Right renal cortex interstitium (tissue), 3 donors: ENCODE data around the gene SP140. TPM values are rescaled to one million over a fixed set of nuclear protein-coding genes. Genes with fewer than 3 reads are reported as not detected.
"Not testable (repeated sequence)": the region's sequence is repeated elsewhere in the genome, so short reads cannot be mapped to it uniquely, and the experiment has no call there.

Source experiments
- DNase-seq, 3 donors: peaks; one replicate each; pipeline ENCODE4 v3.0.0-alpha.2; 2013; ENCODE audit warnings: low read depth in 3 of 3, low spot score in 2 of 3
- polyA plus RNA-seq, 3 donors: library from polyadenylated mRNA; unstranded; fragments of 120-200 nt; gene quantifications; one replicate each; pipeline ENCODE4 v1.2.1, GENCODE V29; 2013; ENCODE audit not compliant: insufficient read length in 3 of 3

The SP140 gene
- polyA plus RNA-seq, 3 donors = 0.68 to 0.97 (median 0.74) TPM

DNA sequence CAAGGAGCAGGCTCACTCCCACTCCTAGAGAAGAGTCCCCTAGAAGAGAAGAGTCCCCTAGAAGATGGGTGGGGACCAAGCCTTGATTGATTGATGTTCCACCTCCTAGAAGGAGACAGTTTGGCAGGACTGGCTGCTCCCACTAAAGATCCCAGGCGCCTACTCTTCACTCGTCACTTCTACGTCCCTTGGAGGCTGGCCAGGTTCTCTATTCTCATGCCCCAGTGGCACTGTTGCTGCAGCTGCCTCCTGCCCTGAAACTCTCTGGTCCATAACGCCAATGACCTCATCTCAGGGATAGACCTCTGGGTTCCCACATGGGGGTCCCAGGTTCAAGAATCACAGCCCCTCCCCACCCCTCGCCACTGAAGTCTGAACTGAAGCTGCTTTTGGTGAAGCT lies 99.0 kb downstream of the SP140 start:
- DNase-seq = no peak

DNA sequence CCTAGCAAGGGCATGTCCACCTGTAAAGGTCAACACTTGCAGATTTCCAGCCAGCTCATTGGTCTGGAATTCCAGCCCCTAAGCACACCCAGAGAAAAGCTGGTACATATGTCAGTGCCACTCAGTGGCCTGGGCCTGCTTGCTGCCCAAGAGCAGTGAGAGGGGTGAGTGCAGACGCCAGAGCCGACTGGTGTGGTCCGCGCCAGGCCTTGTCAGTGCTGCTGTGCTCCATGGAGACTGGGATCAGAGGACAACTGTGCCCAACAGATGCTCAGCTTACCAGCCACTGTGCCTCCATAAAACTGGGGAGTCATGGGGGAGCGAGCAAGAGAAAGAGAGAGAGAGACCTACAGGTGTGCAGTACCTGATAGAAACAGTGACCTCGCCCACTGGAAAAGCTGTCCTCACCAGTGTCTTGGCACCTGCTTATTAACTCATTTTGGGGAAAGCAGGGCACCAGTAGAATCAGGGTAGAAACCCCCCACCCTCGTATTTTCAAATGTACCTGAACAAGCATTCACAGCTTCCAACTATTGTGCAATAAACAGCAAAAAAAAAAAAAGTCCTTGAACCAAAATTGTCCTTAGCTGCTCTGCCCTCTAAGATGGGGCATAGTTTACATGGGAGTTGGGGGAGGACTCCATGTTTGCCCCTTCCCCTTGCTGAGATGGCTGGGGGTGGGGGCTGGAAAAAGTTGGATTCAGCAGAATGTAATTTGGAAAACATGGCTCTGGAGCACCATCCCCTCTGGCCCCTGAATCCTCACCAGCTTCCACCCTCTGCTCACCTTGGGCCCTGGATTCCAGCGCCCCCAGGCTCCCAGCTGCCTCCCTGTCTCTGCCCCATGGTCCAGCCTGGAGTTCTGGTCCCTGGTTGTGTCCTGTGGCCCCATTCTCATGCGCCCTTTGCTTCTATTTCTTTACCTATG lies 100.0 kb downstream of the SP140 start:
- no peak for DNase-seq

DNA sequence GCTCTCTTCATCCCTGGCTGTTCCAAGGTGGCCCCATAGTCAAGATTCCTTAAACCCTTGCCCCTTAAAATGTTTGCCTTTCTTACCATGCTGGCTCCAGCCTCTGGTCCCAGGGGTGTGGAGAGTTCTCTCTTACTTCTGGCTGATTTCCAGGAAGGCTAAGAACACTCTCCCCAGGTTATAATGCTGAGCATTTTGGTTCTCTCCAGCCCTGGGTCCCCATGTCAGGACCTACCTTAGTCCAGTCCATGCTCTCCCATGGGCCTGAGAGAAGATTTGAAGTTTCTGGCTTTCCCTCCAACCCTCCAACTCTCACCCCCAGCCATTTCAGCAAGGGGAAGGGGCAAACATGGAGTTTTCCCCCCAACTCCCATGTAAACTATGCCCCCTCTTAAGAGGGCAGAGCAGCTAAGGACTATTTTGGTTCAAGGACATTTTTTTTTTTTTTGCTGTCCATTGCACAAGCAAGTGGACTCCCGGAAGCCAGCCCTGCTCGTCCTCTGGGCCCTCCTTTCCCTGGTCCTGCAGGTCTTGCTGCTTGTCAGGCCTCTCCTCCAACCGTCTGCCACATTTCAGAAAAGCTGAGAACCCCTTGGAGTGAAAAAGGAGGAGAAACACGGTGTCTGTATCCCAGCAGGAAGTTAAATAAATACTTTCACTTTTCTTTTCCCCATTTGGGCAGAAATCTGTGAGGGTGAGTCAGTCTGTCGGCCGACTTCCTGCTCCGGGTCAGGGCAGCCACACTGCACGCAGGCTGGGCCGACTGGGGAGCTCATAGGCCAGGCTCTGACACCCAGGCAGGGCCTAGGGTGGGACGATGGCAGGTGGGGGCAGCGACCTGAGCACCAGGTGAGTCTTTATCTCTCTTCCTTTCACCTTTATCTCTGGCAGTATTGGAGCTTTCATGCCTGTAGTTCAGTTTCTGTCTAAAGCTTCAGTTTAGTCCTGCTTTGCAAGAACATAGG lies 101.2 kb downstream of the SP140 start, which contains the start of gene SP140L:
Gene SP140L (plus strand): TSS at position 741 of the 965 bp plus-strand sequence. CDS start 77 bp downstream, at position 818.
- peak in 1 of 3 donors; percentile 10 for DNase-seq

DNA sequence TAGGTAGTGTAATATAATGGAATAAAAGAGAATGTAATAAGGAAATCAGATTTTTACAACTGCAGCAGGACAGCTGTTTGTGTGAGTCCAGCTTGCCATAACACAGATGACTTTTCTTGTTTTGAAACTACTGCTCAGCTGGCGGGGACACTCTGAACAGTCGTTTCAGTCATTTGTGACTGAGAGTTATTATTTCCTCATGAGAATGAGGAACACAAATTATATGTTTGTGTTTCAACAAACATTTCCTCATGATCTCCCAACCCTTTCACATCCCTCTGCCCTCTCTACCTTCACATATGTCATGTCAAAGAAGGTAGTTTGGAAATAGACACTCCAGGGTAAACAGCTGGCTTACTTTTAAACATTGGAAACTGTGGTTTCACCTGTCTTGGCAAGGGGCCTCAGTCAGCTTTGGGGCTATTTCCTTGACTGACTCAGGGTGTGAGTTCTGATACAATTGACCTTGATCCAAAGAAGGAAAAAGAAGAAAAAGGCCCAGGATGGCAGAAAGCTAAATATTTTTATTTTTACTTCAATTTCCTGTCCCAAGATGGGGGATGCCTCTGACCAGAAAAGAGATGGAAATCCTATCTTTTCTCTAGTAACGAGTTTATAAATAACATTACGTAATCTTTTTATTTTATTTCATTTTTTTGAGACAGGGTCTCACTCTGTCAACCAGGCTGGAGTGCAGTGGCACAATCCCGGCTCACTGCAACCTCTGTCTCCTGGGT lies 102.0 kb downstream of the SP140 start:
- DNase-seq = no peak

DNA sequence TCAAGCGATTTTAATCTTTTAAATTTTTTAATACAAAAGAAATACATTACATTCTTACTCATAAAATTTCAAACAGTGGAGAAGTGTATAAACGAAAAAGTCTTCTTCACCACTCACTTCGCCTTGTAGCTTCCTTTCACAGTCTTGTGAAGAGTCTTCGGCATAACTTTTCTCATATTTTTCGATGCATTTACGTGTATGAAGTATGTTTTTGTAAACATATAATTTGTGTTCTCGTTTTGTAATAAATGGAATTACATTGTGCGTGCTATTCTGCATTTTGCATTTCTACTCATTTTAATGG lies 102.6 kb downstream of the SP140 start:
- DNase-seq = no peak

DNA sequence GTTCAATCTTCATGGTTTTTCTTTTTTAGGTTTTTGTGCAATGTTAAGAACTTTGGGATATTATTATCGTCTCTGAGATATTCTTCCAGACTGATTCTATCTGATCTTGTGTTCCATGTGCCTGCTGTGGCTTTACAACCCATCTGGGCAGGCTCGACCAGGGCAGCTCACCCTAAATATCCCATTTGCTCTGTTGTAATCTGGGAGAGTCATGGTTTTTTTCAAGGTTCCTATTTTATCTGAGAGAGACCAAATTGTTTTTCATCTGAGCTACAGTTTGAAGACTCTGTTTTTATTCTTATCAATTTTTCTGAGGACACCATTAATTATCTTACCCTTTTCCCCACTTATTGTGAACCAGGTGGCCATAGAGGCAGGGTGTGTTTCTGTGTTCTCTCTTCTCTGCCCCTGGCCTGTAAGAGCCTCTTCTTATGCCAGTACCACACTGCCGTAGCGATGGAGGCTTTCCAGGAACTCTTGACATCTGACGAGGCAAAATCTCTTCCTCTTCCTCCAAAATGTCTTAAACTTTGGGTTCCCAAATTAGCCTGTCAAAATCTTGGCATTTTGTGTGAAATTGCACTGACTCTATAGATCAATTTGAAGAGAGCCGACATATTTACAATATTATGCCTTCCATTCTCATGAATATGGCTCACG lies 104.5 kb downstream of the SP140 start:
- no peak for DNase-seq

DNA sequence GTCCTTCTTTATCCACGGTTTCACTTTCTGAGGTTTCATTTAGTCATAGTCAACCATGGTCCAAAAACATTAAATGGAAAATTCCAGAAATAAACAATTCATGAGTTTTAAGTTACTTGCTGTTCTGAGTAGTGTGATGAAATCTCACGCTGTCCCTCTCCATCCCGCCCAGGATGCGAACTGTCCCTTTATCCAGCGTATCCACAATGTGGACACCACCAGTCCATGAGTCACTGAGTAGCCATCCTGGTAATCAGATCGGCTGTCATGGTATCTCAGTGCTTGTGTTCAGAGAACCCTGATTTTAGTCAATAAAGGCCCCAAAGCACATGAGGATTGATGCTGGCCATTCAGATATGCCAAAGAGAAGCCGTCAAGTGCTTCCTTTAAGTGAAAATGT lies 105.2 kb downstream of the SP140 start:
- DNase-seq = no peak

DNA sequence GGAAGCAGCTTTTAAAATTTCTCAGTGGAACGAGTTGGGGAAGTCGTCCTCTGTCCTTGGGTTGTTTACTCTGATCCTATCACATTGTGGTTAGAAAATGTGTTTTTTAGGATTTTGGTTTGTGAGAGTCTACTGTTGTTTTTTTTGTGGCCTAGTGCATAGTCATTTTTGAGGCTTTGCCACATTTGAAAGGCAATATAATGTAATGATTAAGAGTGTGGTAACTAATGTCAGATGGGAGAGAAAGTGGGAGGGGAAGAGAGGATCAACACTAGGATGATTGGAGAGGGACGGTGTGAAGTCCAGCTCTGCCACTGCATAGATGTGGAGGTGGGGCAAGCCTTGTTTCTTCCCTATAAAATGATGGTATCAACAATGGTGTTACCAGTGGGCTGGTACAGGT lies 109.9 kb downstream of the SP140 start:
- DNase-seq = no peak

DNA sequence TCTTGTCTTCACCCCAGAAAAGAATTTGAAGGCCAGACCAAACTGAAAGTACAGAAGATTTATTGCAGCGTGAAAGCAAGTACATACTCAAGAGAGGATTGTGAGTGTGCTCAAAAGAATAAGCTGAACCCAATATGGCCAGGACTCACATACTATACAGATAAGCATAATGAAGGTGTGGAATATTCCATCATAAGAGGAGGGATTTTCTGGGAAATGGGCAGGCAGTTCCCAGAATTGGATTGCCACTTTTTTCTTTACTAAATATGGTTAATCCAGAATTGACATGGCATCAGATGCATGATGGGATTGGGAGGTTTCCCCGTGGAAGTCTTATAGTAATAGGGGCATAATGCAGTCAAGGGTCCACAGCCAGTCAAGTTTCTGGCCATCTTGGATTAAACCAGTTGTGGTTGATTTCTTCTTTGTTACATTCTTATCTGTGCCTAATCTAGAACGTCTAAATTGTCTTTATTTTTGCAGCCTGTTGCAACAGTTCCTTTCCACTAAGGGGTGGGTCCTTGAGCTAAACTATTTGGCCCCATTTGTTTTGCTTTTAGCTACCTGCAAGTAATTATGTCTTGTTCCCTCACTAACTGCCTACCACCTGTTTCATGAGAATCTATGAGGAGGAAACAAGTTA lies 110.4 kb downstream of the SP140 start:
- no peak for DNase-seq

DNA sequence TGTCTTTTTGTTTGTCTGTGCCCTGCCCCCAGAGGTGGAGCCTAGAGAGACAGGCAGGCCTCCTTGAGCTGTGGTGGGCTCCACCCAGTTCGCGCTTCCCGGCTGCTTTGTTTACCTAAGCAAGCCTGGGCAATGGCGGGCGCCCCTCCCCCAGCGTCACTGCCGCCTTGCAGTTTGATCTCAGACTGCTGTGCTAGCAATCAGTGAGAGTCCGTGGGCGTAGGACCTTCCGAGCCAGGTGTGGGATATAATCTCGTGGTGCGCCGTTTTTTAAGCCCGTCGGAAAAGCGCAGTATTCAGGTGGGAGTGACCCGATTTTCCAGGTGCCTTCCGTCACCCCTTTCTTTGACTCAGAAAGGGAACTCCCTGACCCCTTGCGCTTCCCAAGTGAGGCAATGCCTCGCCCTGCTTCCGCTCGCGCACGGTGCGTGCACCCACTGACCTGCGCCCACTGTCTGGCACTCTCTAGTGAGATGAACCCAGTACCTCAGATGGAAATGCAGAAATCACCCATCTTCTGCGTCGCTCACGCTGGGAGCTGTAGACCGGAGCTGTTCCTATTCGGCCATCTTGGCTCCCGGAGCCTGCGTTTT lies 116.5 kb downstream of the SP140 start:
- DNase-seq = not testable (repeated sequence)

DNA sequence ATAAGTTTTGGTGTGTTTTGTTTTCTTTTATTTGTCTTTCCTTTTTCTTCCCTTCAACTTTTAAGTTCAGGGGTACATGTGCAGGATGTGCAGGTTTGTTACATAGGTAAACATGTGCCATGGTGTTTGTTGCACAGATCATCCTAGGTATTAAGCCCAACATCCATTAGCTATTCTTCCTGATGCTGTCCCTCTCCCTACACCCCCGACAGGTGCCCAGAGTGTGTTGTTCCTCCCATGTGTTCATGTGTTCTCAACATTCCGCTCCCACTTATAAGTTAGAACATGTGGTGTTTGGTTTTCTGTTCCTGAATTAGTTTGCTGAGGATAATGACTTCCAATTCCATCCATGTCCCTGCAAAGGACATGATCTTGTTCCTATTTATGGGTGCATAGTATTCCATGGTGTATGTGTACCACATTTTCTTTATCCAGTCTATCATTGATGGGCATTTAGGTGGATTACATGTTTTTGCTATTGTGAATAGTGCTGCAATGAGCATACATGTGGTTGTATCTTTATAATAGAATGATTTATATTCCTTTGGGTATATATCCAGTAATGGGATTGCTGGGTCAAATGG lies 117.6 kb downstream of the SP140 start:
- not testable (repeated sequence) for DNase-seq

DNA sequence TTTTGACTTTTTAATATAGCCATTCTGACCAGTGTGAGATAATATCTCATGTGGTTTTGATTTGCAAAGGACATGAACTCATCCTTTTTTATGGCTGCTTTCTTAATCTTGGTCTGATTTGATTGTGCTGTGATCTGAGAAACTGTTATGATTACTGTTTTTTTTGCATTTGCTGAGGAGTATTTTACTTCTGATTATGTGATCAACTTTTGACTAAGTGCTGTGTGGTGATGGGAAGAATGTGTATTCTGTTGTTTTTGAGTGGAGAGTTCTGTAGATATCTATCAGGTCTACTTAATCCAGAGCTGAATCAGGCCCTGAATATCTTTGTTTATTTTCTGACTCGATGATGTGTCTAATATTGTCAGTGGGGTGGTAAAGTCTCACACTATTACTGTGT lies 118.2 kb downstream of the SP140 start:
- no peak for DNase-seq

DNA sequence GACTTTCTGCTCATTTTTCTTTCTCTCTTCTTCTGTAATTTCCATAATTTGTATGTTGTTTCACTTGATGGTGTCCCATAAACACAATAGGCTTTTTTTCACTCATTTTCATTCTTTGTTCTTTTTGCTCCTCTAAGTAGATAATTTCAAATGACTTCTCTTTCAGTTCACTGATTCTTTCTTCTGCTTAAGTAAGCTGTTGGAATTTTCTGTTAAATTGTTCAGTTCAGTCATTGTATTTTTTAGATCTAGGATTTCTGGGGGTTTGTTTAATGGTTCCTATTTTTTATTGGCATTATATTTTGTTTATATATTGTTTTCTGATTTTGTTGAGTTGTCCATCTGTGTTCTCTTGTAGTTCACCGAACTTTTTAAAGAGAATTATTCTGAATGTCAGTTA lies 120.9 kb downstream of the SP140 start:
- DNase-seq = no peak

DNA sequence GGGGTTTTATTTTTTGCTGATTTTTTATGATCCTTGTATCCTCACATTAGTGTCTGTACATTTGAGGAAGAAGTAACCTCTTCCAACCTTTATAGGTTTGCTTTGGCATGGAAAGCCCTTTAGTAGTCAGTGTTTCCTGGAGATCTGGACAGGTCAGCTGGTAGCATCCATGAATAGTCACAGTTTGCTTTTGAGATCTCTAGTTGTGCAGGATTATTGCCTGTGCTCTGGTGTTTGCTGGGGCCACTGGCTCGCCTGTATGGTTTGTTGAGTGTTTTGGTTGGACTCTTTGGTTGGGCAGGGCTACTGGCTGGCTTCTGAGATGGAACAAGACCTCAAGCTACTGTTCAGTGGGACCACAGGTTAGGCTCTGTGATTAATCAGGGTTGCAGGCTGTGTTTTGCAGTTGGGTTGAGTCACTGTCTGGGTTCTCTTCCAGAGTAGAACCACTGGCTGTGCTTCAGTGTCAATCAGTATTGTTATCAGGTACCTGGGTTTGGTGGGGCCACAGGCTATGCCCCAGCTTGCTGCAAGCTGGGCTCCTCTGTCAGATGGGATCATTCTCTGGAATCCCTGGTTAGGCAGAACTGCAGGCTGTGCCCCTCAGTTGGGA lies 121.5 kb downstream of the SP140 start:
- DNase-seq = no peak

DNA sequence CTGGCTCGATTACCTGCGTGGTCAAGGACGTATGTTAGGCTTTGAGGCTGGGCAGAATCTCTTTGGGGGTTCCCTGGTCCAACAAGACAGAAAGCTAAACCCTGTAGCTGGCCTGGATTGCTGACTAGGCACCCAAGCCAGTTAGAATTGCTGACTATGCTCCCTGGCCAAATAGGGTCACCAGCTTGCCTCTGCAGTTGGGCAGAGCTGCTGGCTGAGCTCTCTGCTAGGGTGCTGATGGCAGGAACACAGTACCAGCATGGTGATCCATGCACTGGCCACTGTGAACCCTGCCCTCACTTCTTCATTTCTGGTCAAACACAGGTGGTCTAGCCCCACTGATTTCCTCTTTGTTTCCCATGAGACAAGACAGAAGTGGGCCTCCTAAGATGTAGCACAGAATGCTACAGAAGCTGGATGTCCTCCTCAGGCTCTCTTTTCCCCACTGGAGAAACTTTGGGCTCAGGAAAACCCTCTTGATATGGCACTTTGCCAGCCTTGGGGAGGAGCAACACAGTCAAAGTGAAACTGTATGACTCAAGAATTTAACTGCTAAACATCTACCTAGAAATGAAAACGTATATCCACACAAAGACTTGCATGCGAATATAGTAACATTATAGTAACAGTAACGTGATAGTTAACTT lies 122.2 kb downstream of the SP140 start:
- DNase-seq = no peak

DNA sequence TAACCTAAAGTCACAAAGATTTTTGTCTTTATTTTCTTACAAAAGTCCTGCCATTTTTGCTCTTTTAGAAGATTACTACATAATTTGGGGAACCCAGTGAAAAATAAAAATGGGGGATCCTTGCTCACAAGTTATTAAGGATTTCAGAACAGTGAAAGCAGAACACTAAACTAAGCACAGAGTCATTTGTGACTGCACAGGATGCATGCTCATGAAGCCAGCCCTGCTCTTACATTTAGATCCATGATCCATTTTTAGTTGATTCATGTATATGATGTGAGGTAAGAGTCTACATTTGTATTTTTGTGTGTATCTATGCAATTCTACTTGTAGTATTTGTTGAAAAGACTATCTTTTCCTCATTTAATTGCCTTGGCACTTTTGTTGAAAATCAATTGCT lies 123.3 kb downstream of the SP140 start:
- no peak for DNase-seq

DNA sequence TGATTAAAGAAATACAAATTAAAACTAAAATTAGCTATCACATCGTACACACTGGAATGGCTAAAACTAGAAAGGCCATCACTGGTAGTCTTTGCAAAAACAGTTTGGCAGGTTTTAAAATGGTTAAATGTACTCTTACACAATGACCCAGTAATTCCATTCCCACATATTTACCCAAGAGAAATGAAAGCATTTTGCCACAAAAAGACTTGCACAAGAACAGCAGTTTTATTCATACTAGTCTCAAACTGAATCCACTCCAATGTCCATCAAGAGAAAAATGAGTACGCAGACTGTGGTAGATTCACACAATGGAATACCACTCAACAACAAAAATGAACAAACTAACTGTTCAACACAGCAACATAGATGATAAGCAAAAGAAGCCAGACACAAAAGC lies 130.5 kb downstream of the SP140 start:
- DNase-seq = no peak

DNA sequence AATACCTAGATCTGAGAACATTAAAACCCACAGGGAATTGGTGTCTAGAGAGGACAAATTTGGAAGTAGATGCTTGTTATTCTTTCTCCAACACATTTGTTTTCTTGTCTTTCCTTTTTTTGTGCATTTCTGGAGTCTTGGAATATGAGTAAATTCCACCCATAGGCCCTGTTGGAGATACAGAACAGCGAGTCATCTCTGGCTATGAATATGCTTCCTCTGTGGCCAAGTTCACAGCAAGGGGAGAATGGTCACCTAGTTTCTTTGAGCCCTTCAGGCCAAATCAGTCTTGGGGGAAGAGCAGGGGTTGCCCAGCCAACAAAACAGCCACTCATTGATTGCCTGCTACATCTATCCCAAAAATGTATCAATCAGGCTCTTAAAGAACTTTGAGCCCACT lies 132.8 kb downstream of the SP140 start:
- DNase-seq = no peak
